NCI-H510A treated with DMSO at 0.1 percent for 48 hours (cell line): Measurements from ENCODE around the gene OR3A3.

Source experiments
- DNase-seq: peaks from one replicate; lab custom pipeline; 2025; lab: John Stamatoyannopoulos, UW

Gene OR3A3

DNA sequence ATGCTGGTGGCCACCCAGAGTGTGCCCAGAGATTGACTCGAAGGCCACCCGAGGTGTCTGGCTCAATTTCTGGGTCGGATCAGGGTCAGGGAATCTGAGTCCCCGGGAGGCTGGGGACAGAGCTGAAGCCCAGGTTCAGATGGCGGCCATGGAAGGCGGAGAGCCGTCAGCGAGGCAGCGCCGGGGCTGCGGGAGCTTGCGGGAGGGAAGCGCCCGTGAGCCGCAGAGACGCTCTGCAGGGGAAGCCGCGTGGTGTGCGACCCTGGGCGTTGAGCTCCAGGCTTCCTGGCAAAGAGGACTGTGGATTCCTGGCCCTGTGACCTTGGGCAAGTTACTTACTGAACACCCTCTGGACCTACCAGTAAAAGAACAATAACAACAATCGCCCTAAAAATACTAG lies 61.0 kb downstream of the OR3A3 start:
- no peak for DNase-seq
